ENCODE data around the gene LTO1. TPM values are rescaled to one million over a fixed set of nuclear protein-coding genes. Genes with fewer than 3 reads are reported as not detected.

The LTO1 gene
- total RNA-seq, 1 donor from 2014 or later, result 28.5 TPM

DNA sequence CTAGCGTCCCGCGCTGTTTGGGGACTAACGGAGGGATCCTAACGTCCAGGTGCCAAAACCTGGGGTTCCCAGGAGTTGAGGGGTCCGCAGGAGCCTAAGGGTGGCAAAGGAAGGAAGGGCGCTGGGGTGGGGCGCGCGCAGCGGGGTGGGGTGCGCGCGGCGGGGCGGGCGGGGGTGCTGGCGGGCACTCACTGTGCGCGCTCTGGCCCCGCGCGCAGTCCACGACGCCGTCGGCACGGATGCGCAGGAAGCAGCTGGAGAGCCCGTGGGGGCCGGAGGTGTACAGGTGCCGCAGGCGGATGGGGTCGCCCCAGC is 28.3 kb upstream of the LTO1 start:
- H3K4me1 Mint-ChIP-seq (ENCODE audit: low read depth), result peaks cover 11% of the 10 kb centered on the region
- no peak for DNase-seq (ENCODE audit: low spot score, unreplicated experiment)
- no peak overlapping the region for H3K27ac Mint-ChIP-seq
- TF ChIP-seq, protein P1, sequence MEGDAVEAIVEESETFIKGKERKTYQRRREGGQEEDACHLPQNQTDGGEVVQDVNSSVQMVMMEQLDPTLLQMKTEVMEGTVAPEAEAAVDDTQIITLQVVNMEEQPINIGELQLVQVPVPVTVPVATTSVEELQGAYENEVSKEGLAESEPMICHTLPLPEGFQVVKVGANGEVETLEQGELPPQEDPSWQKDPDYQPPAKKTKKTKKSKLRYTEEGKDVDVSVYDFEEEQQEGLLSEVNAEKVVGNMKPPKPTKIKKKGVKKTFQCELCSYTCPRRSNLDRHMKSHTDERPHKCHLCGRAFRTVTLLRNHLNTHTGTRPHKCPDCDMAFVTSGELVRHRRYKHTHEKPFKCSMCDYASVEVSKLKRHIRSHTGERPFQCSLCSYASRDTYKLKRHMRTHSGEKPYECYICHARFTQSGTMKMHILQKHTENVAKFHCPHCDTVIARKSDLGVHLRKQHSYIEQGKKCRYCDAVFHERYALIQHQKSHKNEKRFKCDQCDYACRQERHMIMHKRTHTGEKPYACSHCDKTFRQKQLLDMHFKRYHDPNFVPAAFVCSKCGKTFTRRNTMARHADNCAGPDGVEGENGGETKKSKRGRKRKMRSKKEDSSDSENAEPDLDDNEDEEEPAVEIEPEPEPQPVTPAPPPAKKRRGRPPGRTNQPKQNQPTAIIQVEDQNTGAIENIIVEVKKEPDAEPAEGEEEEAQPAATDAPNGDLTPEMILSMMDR (IDR thresholded peaks at IDR 0.05; ENCODE audit: unreplicated experiment), result no peak
- no peak overlapping the region for H3K4me3 Mint-ChIP-seq (ENCODE audit: low read depth)
- no peaks in the 10 kb centered on the region for H3K9me3 Mint-ChIP-seq (ENCODE audit: low read depth)
- H3K27me3 Mint-ChIP-seq, result peaks cover 50% of the 10 kb centered on the region
- no peaks in the 10 kb centered on the region for H3K36me3 Mint-ChIP-seq (ENCODE audit: insufficient read depth)

DNA sequence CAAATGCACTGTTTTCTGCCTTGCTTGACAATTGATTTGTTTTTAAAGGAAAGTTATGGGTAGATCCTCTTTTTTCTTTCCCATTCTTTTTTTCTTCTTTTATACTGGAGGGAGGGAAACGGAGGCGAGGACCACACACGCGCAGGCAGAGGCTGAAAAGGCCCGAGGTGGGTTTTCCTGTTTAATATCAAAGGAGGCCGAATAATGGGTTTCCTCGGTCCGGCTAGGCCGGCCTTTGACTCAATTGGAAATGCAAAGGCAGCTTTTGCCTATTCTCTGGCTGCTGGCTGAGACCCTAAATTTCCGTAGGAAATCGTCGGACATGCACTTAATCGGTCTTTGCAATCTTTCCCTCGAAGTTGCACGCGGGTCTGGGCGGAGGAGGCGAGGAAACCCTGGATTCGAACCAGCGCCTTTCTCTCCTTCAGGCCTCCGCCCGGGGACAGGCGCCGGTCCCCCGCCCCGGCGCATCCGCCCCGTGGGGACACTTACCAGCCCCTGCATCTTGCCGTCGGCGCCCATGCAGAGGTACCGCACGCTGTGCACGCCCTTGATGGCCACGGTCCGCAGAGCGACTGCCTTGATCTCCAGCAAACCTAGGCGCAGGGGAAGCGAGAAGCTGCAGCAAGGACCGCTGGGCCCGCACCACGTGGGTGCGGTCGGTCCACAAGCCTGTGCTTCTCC is 27.8 kb upstream of the LTO1 start:
- H3K9me3 Mint-ChIP-seq (ENCODE audit: low read depth), result no peaks in the 10 kb centered on the region
- TF ChIP-seq, protein P1 (IDR thresholded peaks at IDR 0.05; ENCODE audit: unreplicated experiment), result no peak
- peaks cover 50% of the 10 kb centered on the region for H3K27me3 Mint-ChIP-seq
- H3K36me3 Mint-ChIP-seq (ENCODE audit: insufficient read depth), result no peaks in the 10 kb centered on the region
- no peak for DNase-seq (ENCODE audit: low spot score, unreplicated experiment)
- H3K27ac Mint-ChIP-seq, result no peak overlapping the region
- H3K4me3 Mint-ChIP-seq (ENCODE audit: low read depth), result no peak overlapping the region
- peaks cover 11% of the 10 kb centered on the region for H3K4me1 Mint-ChIP-seq (ENCODE audit: low read depth)

- H3K27me3 Mint-ChIP-seq, result peaks cover 45% of the 10 kb centered on the region
- DNase-seq (ENCODE audit: low spot score, unreplicated experiment), result no peak
- TF ChIP-seq, protein P1 (IDR thresholded peaks at IDR 0.05; ENCODE audit: unreplicated experiment), result no peak
- H3K4me3 Mint-ChIP-seq (ENCODE audit: low read depth), result no peak overlapping the region
- peaks cover 11% of the 10 kb centered on the region for H3K4me1 Mint-ChIP-seq (ENCODE audit: low read depth)
- no peaks in the 10 kb centered on the region for H3K9me3 Mint-ChIP-seq (ENCODE audit: low read depth)
- no peak overlapping the region for H3K27ac Mint-ChIP-seq
- no peaks in the 10 kb centered on the region for H3K36me3 Mint-ChIP-seq (ENCODE audit: insufficient read depth)
Measured at GRCh38 chr11:69702239-69702691, 27.1 kb upstream of the LTO1 start.

DNA sequence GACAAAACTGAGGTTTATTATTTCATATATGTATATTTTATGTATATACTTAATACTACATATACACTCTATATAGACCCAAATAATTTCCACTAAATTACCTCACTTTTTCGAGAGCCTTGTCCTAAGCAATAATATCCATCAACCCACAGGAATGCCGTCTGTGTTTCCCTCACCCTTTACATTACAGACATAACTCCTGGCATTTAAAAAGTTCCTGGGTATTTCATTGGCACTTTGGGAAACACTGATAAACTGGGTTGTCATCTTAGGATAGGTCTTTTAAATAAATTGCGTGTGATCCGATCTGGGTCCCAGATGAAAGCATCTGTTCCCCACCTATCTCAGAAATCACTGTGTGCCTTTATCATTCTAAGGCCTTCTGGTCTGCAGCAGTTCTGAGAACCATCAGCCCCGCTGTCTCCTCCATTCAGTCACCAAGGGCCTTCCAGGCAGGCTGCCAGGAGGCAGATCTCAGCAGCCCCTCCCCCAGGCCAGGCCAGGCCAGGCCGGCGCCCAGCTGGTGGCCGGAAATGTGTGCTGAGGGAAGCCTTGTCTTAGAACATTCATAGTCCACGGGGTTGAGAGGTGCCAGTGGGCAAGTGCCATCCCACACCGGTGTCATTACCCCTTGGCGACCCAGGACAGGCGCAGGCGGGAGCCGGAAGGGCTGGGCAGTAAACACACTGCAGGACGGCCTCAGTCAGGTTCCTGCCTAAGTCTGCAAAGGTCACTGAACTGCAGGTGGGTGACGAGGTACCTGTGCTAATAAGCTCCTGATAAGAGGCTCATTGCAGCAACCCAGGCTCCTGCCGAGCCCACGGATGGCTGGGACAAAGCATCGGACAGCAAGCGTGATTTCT is 25.4 kb upstream of the LTO1 start:
- Mint-ChIP-seq H3K27ac (peak overlapping the region; percentile 91), H3K4me1 (ENCODE audit: low read depth) (peaks cover 12% of the 10 kb centered on the region), H3K4me3 (ENCODE audit: low read depth) (no peak overlapping the region), H3K9me3 (ENCODE audit: low read depth) (no peaks in the 10 kb centered on the region), H3K27me3 (peaks cover 31% of the 10 kb centered on the region), H3K36me3 (ENCODE audit: insufficient read depth) (no peaks in the 10 kb centered on the region)
- no peak for DNase-seq (ENCODE audit: low spot score, unreplicated experiment)
- TF ChIP-seq, protein P1 (IDR thresholded peaks at IDR 0.05; ENCODE audit: unreplicated experiment), result no peak

DNA sequence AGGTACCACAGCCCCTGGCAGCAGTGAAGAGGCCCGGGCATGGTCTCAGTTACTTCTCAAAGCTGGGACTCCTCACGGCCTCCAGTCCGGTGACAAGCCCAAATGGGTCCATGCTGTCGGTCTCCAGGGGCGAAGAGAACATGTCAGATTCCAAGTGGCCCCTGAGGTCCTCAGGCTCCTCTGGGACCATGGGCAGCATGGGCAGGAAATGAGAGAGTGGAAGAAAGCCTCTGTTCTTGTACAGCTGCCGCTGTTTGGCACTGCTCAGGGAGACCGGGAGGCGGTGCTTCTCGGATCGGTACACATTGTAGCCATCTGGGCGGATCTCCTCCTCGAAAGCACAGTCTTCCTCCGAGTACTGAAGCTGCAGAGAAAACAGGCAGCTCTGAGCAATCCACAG is 24.1 kb upstream of the LTO1 start:
- no peak overlapping the region for H3K27ac Mint-ChIP-seq
- H3K4me3 Mint-ChIP-seq (ENCODE audit: low read depth), result no peak overlapping the region
- peaks cover 19% of the 10 kb centered on the region for H3K27me3 Mint-ChIP-seq
- no peak for DNase-seq (ENCODE audit: low spot score, unreplicated experiment)
- H3K4me1 Mint-ChIP-seq (ENCODE audit: low read depth), result peaks cover 10% of the 10 kb centered on the region
- TF ChIP-seq, protein P1 (IDR thresholded peaks at IDR 0.05; ENCODE audit: unreplicated experiment), result no peak
- no peaks in the 10 kb centered on the region for H3K9me3 Mint-ChIP-seq (ENCODE audit: low read depth)
- no peaks in the 10 kb centered on the region for H3K36me3 Mint-ChIP-seq (ENCODE audit: insufficient read depth)

All from progenitor cell of endocrine pancreas (in vitro differentiated cells).